Activated T-helper 17 cell treated with anti-CD3 and anti-CD28 coated beads, Interleukin-2, amount 50 U/mL, for 72 hours (primary cell): ENCODE measurements around the gene LGR5. TPM values are rescaled to one million over a fixed set of nuclear protein-coding genes. Genes with fewer than 3 reads are reported as not detected.

Experiments
- total RNA-seq, 2 donors: library from RNA; stranded (reverse); gene quantifications; one replicate each; pipeline ENCODE4 v1.2.3, GENCODE V29; 2022

Gene LGR5
- total RNA-seq, 2 donors from 2014 or later = not detected

Other genes starting within 250 kb of the LGR5 start
- 100 to 1,000 TPM in 1 of 2 donors, 10 to 100 TPM in 1; 61.6 to 111 TPM for gene ZFC3H1, start 224.1 kb downstream of the LGR5 start, total RNA-seq
- 10 to 100 TPM in 1 of 2 donors, 1 to 10 TPM in 1; 8.7 to 10.9 TPM for gene THAP2, start 224.5 kb downstream of the LGR5 start, total RNA-seq
- 10 to 100 TPM; 16.2 to 29.7 TPM for gene TMEM19, start 246.3 kb downstream of the LGR5 start, total RNA-seq